Activated naive CD8-positive, alpha-beta T cell treated with anti-CD3 and anti-CD28 coated beads, Interleukin-2, amount 50 U/mL, for 16 hours (primary cell): Measurements from ENCODE around the gene PROC.
"Not testable (repeated sequence)": the region's sequence is repeated elsewhere in the genome, so short reads cannot be mapped to it uniquely, and the experiment has no call there.

Source experiments
- DNase-seq: peaks from one replicate; pipeline ENCODE4 v3.0.0-alpha.2; 2020; ENCODE audit warnings: low read depth, low spot score

PROC gene

DNA sequence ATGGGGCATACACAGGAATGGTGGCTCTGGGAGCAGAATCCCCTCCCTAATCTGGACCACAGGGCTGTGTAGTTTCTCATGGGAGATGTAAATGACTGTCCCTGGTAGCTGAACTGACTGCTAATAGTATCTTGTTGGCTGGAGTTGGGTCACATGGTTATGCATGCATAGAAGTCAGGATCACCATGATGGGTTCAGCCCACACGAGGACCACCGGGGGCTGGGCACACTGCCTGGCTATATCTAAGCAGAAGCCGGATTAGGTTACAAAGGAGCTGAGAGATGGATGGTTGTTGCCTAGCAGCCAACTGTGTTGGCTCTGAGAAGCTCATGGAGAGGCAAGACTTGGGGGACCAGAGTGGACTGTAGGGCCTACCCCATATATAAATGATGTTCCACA, 23.7 kb upstream of the PROC start:
- no peak for DNase-seq

DNA sequence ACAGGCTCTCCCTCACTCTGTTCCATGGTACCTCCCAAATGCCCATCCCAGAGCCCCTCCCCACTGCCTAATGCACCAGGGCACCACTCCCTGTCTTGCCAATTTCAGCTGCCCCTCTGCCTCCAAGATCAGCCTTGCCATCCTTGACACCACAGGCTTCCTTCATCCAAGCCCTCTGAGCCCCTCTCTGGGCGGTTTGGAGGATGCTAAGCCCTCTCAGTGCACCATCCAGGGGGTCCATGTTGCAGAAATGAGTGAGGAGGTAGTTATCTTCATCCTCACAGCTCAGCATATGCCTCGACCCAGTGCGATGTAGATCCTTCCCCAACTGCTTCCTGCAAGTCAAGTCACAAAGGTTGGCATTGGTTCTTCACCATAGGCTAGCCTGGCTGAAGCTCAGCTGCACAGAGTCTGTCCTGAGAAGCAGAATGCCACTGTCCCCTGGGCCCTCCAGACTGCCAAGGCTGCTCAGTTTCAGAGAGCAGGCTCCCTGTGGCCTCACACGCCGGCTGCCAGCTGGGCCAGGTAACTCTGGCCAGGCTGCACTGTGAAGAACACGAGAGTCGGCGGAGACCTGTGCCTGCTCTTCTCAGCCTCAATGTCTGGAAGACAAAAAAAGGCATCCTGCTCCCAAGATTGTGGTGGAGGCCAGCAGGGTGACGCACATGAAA, 20.5 kb upstream of the PROC start:
- DNase-seq: no peak

- no peak for DNase-seq
Observed at GRCh38 chr2:127398239-127398590, 20.0 kb upstream of the PROC start.

- no peak for DNase-seq
Observed at GRCh38 chr2:127400533-127400896, 17.7 kb upstream of the PROC start.

- no peak for DNase-seq
Observed at GRCh38 chr2:127400897-127401756, 17.1 kb upstream of the PROC start.

GRCh38 chr2:127401757-127402695, 16.2 kb upstream of the PROC start:
- no peak for DNase-seq

GRCh38 chr2:127403460-127403859, 14.8 kb upstream of the PROC start:
- DNase-seq: no peak

- no peak for DNase-seq
Observed at GRCh38 chr2:127404466-127405254, 13.6 kb upstream of the PROC start.

DNA sequence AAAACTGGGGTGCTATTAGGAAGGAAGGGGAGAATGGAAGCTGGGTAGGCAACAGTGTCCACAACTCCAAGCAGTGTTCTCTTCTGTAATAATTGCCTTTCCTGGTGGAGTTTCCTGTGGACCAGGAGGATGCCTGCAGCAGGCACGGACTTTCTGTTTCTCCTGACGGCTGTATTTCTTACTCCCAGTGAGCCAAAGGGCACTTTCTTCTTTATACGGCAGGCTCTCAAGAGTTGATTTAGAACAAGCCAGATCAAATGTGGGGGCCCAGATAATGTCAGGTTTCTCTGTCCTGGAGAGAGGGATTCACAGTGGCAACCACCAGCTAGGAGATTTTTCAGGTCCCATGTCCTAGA, 13.0 kb upstream of the PROC start:
- DNase-seq: no peak

GRCh38 chr2:127406454-127406853, 11.8 kb upstream of the PROC start:
- DNase-seq: no peak

- no peak for DNase-seq
Observed at GRCh38 chr2:127407091-127407490, 11.1 kb upstream of the PROC start.

GRCh38 chr2:127407661-127408003, 10.6 kb upstream of the PROC start:
- DNase-seq: no peak

GRCh38 chr2:127408004-127408806, 10.0 kb upstream of the PROC start:
- DNase-seq: peak; percentile 71

GRCh38 chr2:127408807-127409099, 9.5 kb upstream of the PROC start:
- DNase-seq: no peak

DNA sequence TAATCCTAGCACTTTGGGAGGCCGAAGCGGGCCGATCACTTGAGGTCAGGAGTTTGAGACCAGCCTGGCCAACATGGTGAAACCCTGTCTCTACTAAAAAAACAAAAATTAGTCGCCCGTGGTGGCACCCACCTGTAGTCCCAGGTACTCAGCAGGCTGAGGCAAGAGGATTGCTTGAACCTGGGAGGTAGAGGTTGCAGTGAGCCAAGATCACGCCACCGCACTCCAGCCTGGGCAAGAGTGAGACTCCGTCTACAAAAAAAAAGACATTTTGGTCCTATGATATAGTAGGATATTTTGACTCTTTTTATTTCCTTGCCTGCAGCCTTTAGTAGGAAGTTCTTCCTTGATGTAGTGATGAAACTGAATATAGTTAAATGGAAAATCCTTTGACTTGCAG, 8.5 kb upstream of the PROC start:
- not testable (repeated sequence) for DNase-seq

- DNase-seq: no peak
Observed at GRCh38 chr2:127410871-127411652, 7.2 kb upstream of the PROC start.

- DNase-seq: no peak
Observed at GRCh38 chr2:127411653-127412369, 6.4 kb upstream of the PROC start.

- no peak for DNase-seq
Observed at GRCh38 chr2:127413200-127413599, 5.0 kb upstream of the PROC start.

DNA sequence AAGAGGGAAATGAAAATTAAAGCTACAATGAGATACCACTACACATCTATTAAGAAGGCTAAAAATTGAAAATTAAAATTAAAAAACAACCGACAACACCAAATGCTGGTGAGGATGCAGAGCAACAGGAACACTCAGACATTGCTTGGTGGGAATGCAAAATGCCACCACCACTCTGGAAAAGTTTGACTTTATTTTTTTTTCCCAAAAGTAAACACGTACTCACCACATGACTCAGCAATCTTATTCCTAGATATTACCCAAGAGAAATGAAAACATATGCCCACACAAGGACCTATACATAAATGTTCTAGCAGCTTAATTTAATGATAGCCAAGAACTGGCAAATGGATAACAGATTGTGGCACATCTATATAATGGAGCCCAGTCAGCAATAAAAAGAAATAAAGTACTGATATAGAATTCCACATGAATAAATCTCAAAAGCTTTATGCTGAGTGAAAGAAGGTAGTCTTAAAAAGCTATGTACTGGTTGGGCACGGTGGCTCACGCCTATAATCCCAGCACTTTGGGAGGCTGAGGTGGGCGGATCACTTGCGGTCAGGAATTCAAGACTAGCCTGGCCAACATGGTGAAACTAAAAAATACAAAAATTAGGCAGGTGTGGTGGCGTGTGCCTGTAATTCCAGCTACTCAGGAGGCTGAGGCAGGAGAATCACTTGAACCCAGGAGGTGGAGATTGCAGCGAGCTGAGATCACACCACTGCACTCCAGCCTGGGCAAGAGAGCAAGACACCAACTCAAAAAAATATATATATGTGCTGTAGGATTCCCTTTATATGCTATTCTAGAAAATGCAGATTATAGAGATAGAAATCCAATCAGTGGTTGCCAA, 4.2 kb upstream of the PROC start:
- no peak for DNase-seq
